ENCODE data around the gene NME7. TPM values are rescaled to one million over a fixed set of nuclear protein-coding genes. Genes with fewer than 3 reads are reported as not detected.

The NME7 gene
- total and polyA plus RNA-seq, 10 donors: 4.0 to 22.0 (median 9.7) TPM

DNA sequence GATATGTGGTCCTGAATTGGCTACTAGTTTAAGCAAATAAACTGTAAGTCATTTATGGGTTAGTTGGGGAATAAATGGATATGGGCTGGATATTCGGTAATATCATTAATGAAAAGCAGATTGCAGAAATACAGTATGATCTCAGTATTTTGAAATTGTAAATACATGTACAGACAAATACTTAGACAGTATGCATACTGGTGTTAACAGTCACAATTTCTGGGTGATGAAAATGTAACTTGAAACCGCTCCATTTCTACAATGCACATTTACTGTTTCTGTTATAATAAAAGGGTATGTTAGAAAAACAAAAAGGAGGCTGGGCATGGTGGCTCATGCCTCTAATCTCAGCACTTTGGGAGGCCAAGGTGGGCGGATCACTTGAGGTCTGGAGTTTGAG is 28.4 kb upstream of the NME7 start:
- H3K27ac ChIP-seq: no peak overlapping the region
- peaks cover 0 to 9% (median 0%) of the 10 kb centered on the region in 8 donors for H3K9me3 ChIP-seq
- H3K4me3 ChIP-seq: no peak overlapping the region
- H3K36me3 ChIP-seq: peaks cover 0 to 70% (median 20%) of the 10 kb centered on the region in 6 donors
- WGBS, 5 donors: 94 to 99% (median 98%) methylated on average over 3 of the region's 3 CpGs
- no peak for TF ChIP-seq POLR2A (IDR thresholded peaks at IDR 0.05)
- no peaks in the 10 kb centered on the region for H3K27me3 ChIP-seq (replicated peaks in 1 of 7)
- H3K4me1 ChIP-seq: no peaks in the 10 kb centered on the region
- no peak for DNase-seq
- intact Hi-C loops (cut with DNase I; ENCODE audit: low total_unique reads): no loop called here

DNA sequence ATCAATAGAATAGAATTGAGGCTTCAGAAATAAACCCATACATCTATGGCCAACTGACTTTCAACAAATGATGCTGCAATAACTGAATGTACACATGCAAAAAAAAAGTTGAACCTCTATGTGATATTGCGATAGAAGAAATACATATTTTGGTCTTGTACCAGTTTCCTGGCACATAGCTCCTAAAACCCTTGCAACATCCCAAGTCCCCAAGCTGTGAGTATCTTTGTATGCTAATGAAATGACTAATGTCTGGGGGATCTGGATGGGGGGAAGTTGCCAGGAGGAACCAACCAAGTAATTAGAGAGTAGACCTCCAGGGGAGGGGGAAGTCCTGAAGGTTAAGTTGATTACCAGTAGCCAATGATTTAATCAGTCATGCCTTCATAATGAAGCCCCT is 24.8 kb upstream of the NME7 start:
- Histone ChIP-seq H3K4me3 (no peak overlapping the region), H3K4me1 (no peaks in the 10 kb centered on the region), H3K36me3 (peaks cover 7 to 93% (median 52%) of the 10 kb centered on the region in 6 donors), H3K27me3 (replicated peaks in 1 of 7) (no peaks in the 10 kb centered on the region), H3K27ac (no peak overlapping the region), H3K9me3 (no peaks in the 10 kb centered on the region)
- DNase-seq: no peak
- WGBS, 5 donors: 64 to 93% (median 81%) methylated on average over 1 of the region's 1 CpG
- TF ChIP-seq POLR2A (IDR thresholded peaks at IDR 0.05) (no peak), POLR2AphosphoS5 (IDR thresholded peaks at IDR 0.05) (no peak)
- TF ChIP-seq, protein P1, sequence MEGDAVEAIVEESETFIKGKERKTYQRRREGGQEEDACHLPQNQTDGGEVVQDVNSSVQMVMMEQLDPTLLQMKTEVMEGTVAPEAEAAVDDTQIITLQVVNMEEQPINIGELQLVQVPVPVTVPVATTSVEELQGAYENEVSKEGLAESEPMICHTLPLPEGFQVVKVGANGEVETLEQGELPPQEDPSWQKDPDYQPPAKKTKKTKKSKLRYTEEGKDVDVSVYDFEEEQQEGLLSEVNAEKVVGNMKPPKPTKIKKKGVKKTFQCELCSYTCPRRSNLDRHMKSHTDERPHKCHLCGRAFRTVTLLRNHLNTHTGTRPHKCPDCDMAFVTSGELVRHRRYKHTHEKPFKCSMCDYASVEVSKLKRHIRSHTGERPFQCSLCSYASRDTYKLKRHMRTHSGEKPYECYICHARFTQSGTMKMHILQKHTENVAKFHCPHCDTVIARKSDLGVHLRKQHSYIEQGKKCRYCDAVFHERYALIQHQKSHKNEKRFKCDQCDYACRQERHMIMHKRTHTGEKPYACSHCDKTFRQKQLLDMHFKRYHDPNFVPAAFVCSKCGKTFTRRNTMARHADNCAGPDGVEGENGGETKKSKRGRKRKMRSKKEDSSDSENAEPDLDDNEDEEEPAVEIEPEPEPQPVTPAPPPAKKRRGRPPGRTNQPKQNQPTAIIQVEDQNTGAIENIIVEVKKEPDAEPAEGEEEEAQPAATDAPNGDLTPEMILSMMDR (IDR thresholded peaks at IDR 0.05 in 8 of 11, conservative IDR thresholded peaks at IDR 0.05 in 3 of 11): no peak
- intact Hi-C loops (cut with DNase I; ENCODE audit: low total_unique reads): no loop called here

- Histone ChIP-seq H3K4me3 (no peak overlapping the region), H3K36me3 (peaks cover 7 to 100% (median 70%) of the 10 kb centered on the region in 6 donors), H3K9me3 (no peaks in the 10 kb centered on the region), H3K27ac (no peak overlapping the region), H3K27me3 (replicated peaks in 1 of 7) (no peaks in the 10 kb centered on the region), H3K4me1 (no peaks in the 10 kb centered on the region)
- no peak for TF ChIP-seq POLR2AphosphoS5 (IDR thresholded peaks at IDR 0.05)
- TF ChIP-seq, protein P1 (IDR thresholded peaks at IDR 0.05 in 8 of 11, conservative IDR thresholded peaks at IDR 0.05 in 3 of 11): no peak
- no peak for TF ChIP-seq POLR2A (IDR thresholded peaks at IDR 0.05)
- intact Hi-C loops (cut with DNase I; ENCODE audit: low total_unique reads): no loop called here
- no peak for DNase-seq
Observed at GRCh38 chr1:169390303-169390702, 22.7 kb upstream of the NME7 start.

GRCh38 chr1:169387399-169387798 is 19.8 kb upstream of the NME7 start:
- H3K4me1 ChIP-seq: no peaks in the 10 kb centered on the region
- H3K27me3 ChIP-seq (replicated peaks in 1 of 7): no peaks in the 10 kb centered on the region
- peaks cover 7 to 100% (median 83%) of the 10 kb centered on the region in 6 donors for H3K36me3 ChIP-seq
- TF ChIP-seq, protein P1 (IDR thresholded peaks at IDR 0.05 in 8 of 11, conservative IDR thresholded peaks at IDR 0.05 in 3 of 11): no peak
- TF ChIP-seq POLR2AphosphoS5 (IDR thresholded peaks at IDR 0.05) (no peak), POLR2A (IDR thresholded peaks at IDR 0.05) (no peak)
- H3K4me3 ChIP-seq: no peak overlapping the region
- H3K27ac ChIP-seq: no peak overlapping the region
- no peak for DNase-seq
- H3K9me3 ChIP-seq: no peaks in the 10 kb centered on the region
- intact Hi-C loops (cut with DNase I; ENCODE audit: low total_unique reads): no loop called here

GRCh38 chr1:169383449-169383848 is 15.9 kb upstream of the NME7 start:
- WGBS, 5 donors: 58 to 80% (median 66%) methylated on average over 4 of the region's 4 CpGs
- H3K36me3 ChIP-seq: peaks cover 0 to 100% (median 77%) of the 10 kb centered on the region in 6 donors
- no peaks in the 10 kb centered on the region for H3K27me3 ChIP-seq (replicated peaks in 1 of 7)
- intact Hi-C loops (cut with DNase I; ENCODE audit: low total_unique reads): no loop called here
- no peaks in the 10 kb centered on the region for H3K4me1 ChIP-seq
- TF ChIP-seq, protein P1 (IDR thresholded peaks at IDR 0.05 in 8 of 11, conservative IDR thresholded peaks at IDR 0.05 in 3 of 11): no peak
- TF ChIP-seq POLR2A (IDR thresholded peaks at IDR 0.05) (no peak), POLR2AphosphoS5 (IDR thresholded peaks at IDR 0.05) (no peak)
- H3K27ac ChIP-seq: no peak overlapping the region
- no peaks in the 10 kb centered on the region for H3K9me3 ChIP-seq
- no peak overlapping the region for H3K4me3 ChIP-seq
- DNase-seq: no peak
